SK-N-SH treated with all-trans-retinoic acid at 6 μM for 48 hours (cell line): ENCODE data around the gene SLC30A1.
A peak's percentile ranks its signal among the peaks of the same experiment; 100 is the strongest.
"Not testable (repeated sequence)": the region's sequence is repeated elsewhere in the genome, so short reads cannot be mapped to it uniquely, and the experiment has no call there.

Source experiments
- ATAC-seq: fragments of 200-7000 bp; cut with Tn5 transposase; 3 replicates; pipeline ENCODE4 v1.9.1; 2020; ENCODE audit warnings: mild to moderate bottlenecking, moderate library complexity
- ARNTL ChIP-seq: fragments of 450-650 bp; formaldehyde crosslinking; IDR thresholded peaks from 2 replicates; pipeline ENCODE4 v1.5.0; 2020; ENCODE audit warnings: low read depth, mild to moderate bottlenecking, moderate library complexity, borderline replicate concordance
- BACH2 ChIP-seq: fragments of 250-450 bp; sonication (Bioruptor Pico); IDR thresholded peaks from 2 replicates; pipeline ENCODE4 v1.9.0; 2021; ENCODE audit warnings: mild to moderate bottlenecking, borderline replicate concordance
- CSDC2 ChIP-seq: fragments of 250-450 bp; sonication (Bioruptor Pico); IDR thresholded peaks from 2 replicates; pipeline ENCODE4 v1.5.0; 2020; ENCODE audit warnings: mild to moderate bottlenecking, moderate library complexity
- ESRRG ChIP-seq: fragments of 250-450 bp; sonication (Bioruptor Pico); IDR thresholded peaks from 2 replicates; pipeline ENCODE4 v1.6.1; 2021; ENCODE audit warnings: mild to moderate bottlenecking
- ISL1 ChIP-seq: fragments of 250-450 bp; sonication (Bioruptor Pico); IDR thresholded peaks from 2 replicates; pipeline ENCODE4 v2.1.2; 2022; ENCODE audit warnings: mild to moderate bottlenecking, moderate library complexity
- OSR1 ChIP-seq: fragments of 250-450 bp; sonication (Bioruptor Pico); IDR thresholded peaks from 2 replicates; pipeline ENCODE4 v1.8.0; 2022; ENCODE audit warnings: moderate library complexity, mild to moderate bottlenecking, inconsistent platforms
- PPARA ChIP-seq: fragments of 250-450 bp; sonication (Bioruptor Pico); IDR thresholded peaks from 2 replicates; pipeline ENCODE4 v1.5.0; 2020; ENCODE audit warnings: mild to moderate bottlenecking, borderline replicate concordance
- RARB ChIP-seq: fragments of 250-450 bp; sonication (Bioruptor Pico); IDR thresholded peaks from 2 replicates; pipeline ENCODE4 v1.8.0; 2021; ENCODE audit warnings: mild to moderate bottlenecking, moderate library complexity
- SNAI2 ChIP-seq: fragments of 250-450 bp; sonication (Bioruptor Pico); IDR thresholded peaks from 2 replicates; pipeline ENCODE4 v1.5.0; 2020; ENCODE audit warnings: mild to moderate bottlenecking, moderate library complexity
- TCF4 ChIP-seq: fragments of 250-450 bp; sonication (Bioruptor Pico); IDR thresholded peaks from 2 replicates; pipeline ENCODE4 v1.8.0; 2021; ENCODE audit warnings: mild to moderate bottlenecking, moderate library complexity, borderline replicate concordance
- TOX ChIP-seq: fragments of 250-450 bp; sonication (Bioruptor Pico); IDR thresholded peaks from 2 replicates; pipeline ENCODE4 v1.8.0; 2021; ENCODE audit warnings: mild to moderate bottlenecking, moderate library complexity, borderline replicate concordance
- ZC3H10 ChIP-seq: fragments of 250-450 bp; sonication (Bioruptor Pico); IDR thresholded peaks from 2 replicates; pipeline ENCODE4 v1.5.1; 2021; ENCODE audit warnings: mild to moderate bottlenecking, moderate library complexity
- ZFP3 ChIP-seq: fragments of 250-450 bp; sonication (Bioruptor Pico); IDR thresholded peaks from 2 replicates; pipeline ENCODE4 v1.5.0; 2020; ENCODE audit warnings: mild to moderate bottlenecking, moderate library complexity
- ZFP30 ChIP-seq: fragments of 450-650 bp; formaldehyde crosslinking; IDR thresholded peaks from 2 replicates; pipeline ENCODE4 v1.5.0; 2022; ENCODE audit warnings: mild to moderate bottlenecking, moderate library complexity
- ZNF565 ChIP-seq: fragments of 450-650 bp; formaldehyde crosslinking; conservative IDR thresholded peaks from 2 replicates; pipeline ENCODE4 v1.5.0; 2020; ENCODE audit warnings: low read depth, mild to moderate bottlenecking, moderate library complexity
- ZNF70 ChIP-seq: fragments of 450-650 bp; formaldehyde crosslinking; IDR thresholded peaks from 2 replicates; pipeline ENCODE4 v1.5.0; 2020; ENCODE audit warnings: mild to moderate bottlenecking, moderate library complexity
- ZNF8 ChIP-seq: fragments of 450-650 bp; formaldehyde crosslinking; IDR thresholded peaks from 2 replicates; pipeline ENCODE4 v1.5.0; 2020; ENCODE audit warnings: mild to moderate bottlenecking, moderate library complexity
- TF ChIP-seq, protein P1 (sequence below): fragments of 250-450 bp; sonication (Bioruptor Pico); IDR thresholded peaks from 2 replicates; pipeline ENCODE4 v1.5.1; 2020; ENCODE audit warnings: low read depth, mild to moderate bottlenecking, moderate library complexity
- TF ChIP-seq, protein P2 (sequence below): fragments of 250-450 bp; sonication (Bioruptor Pico); IDR thresholded peaks from 2 replicates; pipeline ENCODE4 v1.8.0; 2021; ENCODE audit warnings: low read depth, mild to moderate bottlenecking, moderate library complexity, borderline replicate concordance
- TF ChIP-seq, protein P3 (sequence below): fragments of 250-450 bp; sonication (Bioruptor Pico); IDR thresholded peaks from 2 replicates; pipeline ENCODE4 v1.5.1; 2021; ENCODE audit warnings: mild to moderate bottlenecking, moderate library complexity

SLC30A1 gene

DNA sequence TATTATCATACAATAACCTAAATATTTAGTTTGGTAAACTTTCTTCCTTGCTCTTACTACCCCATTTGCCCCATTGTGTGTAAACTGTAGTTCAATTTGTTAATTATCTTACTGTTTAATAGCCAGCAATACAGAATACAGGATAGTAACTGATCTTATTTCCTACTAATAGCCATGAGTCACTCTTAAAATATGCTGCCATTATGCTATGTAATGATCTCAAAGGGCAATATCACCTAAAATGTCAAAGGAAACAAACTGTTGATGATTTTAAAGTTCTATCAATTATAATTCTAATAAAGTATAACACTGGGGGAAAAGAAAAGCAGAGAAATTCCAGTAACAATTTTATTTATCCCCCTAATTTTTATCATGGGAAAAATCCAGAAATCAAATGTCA is 4.3 kb downstream of the SLC30A1 start:
- no peak for TF ChIP-seq OSR1 (CRISPR knock-in tag)
- TF ChIP-seq, protein P1, sequence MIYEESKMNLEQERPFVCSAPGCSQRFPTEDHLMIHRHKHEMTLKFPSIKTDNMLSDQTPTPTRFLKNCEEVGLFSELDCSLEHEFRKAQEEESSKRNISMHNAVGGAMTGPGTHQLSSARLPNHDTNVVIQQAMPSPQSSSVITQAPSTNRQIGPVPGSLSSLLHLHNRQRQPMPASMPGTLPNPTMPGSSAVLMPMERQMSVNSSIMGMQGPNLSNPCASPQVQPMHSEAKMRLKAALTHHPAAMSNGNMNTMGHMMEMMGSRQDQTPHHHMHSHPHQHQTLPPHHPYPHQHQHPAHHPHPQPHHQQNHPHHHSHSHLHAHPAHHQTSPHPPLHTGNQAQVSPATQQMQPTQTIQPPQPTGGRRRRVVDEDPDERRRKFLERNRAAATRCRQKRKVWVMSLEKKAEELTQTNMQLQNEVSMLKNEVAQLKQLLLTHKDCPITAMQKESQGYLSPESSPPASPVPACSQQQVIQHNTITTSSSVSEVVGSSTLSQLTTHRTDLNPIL (CRISPR knock-in tag): no peak
- TF ChIP-seq, protein P2, sequence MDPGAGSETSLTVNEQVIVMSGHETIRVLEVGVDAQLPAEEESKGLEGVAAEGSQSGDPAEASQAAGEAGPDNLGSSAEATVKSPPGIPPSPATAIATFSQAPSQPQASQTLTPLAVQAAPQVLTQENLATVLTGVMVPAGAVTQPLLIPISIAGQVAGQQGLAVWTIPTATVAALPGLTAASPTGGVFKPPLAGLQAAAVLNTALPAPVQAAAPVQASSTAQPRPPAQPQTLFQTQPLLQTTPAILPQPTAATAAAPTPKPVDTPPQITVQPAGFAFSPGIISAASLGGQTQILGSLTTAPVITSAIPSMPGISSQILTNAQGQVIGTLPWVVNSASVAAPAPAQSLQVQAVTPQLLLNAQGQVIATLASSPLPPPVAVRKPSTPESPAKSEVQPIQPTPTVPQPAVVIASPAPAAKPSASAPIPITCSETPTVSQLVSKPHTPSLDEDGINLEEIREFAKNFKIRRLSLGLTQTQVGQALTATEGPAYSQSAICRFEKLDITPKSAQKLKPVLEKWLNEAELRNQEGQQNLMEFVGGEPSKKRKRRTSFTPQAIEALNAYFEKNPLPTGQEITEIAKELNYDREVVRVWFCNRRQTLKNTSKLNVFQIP (CRISPR knock-in tag): no peak
- no peak for TF ChIP-seq ZNF565 (CRISPR knock-in tag)
- no peak for TF ChIP-seq CSDC2 (CRISPR knock-in tag)
- TF ChIP-seq ESRRG: no peak
- TF ChIP-seq TCF4 (CRISPR knock-in tag): no peak
- TF ChIP-seq ZC3H10 (CRISPR knock-in tag): 0 out of 2 replicates have a peak, but pooled peaks have one; percentile 3
- TF ChIP-seq PPARA (CRISPR knock-in tag): no peak
- TF ChIP-seq, all 23 proteins: peak for 1
- no peak for ATAC-seq

DNA sequence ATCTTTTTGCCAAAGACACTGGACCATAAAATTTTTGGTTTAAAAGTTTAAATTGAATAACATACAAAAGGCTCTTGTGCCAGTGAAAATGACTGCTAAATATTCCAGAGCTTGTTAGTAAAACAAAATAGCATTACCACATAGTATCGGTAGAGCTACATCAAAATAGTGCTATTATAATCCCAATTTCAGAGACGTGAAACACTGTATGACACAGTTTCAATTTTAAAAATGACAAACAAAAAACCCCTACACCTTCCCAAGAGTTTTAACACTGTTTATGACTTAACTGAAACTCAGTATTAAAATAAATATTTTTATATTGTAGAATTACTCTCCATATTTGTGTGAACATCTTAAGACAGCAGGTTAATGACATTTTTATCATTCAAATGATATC is 7.0 kb downstream of the SLC30A1 start:
- TF ChIP-seq RARB (CRISPR knock-in tag) (no peak), TOX (CRISPR knock-in tag) (no peak), ISL1 (CRISPR knock-in tag) (no peak), ZNF565 (CRISPR knock-in tag) (no peak), ZFP30 (no peak), ZC3H10 (CRISPR knock-in tag) (no peak), BACH2 (CRISPR knock-in tag) (no peak), SNAI2 (CRISPR knock-in tag) (no peak), ZNF70 (CRISPR knock-in tag) (no peak), OSR1 (CRISPR knock-in tag) (no peak), ARNTL (no peak)
- TF ChIP-seq, protein P1 (CRISPR knock-in tag): no peak

DNA sequence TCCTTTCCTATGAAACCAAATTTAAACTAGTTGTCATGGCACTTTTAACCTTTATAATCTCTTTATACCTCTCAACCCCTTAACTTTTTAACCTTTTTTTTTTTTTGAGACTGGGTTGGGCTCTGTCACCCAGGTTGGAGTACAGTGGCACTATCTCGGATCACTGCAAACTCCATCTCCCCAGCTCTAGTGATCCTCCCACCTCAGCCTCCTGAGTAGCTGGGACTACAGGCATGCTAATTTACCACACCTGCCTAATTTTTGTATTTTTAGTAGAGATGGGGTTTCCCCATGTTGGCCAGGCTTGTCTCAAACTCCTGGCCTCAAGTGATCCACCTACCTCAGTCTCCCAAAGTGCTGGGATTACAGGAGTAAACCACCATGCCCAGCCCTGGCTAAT is 8.6 kb downstream of the SLC30A1 start:
- not testable (repeated sequence) for ATAC-seq

More for the DNA sequence above, 7.0 kb downstream of the SLC30A1 start:
- ATAC-seq: no peak

DNA sequence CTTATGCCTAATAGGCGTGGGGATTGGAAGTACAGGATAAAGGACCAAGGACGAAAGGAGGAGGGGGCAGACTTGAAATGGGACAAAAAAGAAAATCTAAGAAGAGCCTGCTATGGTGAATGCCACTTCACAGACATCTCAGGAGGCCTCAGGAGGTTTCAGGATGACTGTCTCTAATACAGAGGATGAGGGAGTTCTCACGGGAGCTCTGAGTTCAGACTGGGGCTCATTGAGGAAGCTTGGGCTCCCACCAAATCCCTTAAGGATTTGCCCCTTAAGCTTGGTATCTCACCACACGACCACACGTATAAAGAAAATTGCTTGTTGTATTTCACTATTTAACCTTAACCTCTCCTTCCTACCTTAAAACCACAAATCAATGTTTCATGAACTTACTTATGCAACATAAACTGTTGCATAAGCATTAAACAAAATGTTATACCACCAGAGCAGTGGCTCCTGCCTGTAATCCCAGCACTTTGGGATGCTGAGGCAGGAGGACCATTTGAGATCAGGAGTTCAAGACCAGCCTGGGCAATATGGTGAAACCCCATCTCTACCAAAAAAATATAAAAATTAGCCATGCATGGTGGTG is 12.4 kb downstream of the SLC30A1 start:
- TF ChIP-seq ZFP3 (CRISPR knock-in tag) (no peak), CSDC2 (CRISPR knock-in tag) (no peak), SNAI2 (CRISPR knock-in tag) (no peak), ZNF565 (CRISPR knock-in tag) (no peak), BACH2 (CRISPR knock-in tag) (no peak), TOX (CRISPR knock-in tag) (no peak), ESRRG (no peak), ZNF8 (CRISPR knock-in tag) (no peak), ZC3H10 (CRISPR knock-in tag) (no peak), PPARA (CRISPR knock-in tag) (no peak)
- TF ChIP-seq, protein P1 (CRISPR knock-in tag): no peak
- TF ChIP-seq, protein P3, sequence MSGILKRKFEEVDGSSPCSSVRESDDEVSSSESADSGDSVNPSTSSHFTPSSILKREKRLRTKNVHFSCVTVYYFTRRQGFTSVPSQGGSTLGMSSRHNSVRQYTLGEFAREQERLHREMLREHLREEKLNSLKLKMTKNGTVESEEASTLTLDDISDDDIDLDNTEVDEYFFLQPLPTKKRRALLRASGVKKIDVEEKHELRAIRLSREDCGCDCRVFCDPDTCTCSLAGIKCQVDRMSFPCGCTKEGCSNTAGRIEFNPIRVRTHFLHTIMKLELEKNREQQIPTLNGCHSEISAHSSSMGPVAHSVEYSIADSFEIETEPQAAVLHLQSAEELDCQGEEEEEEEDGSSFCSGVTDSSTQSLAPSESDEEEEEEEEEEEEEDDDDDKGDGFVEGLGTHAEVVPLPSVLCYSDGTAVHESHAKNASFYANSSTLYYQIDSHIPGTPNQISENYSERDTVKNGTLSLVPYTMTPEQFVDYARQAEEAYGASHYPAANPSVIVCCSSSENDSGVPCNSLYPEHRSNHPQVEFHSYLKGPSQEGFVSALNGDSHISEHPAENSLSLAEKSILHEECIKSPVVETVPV (CRISPR knock-in tag): no peak
- ATAC-seq: no peak
